Erythroblast (primary cell): Measurements from ENCODE around the gene BORCS8.

ENCODE experiments used
- GATA1 ChIP-seq: IDR thresholded peaks from 2 replicates; pipeline ENCODE4 v1.6.1; 2011; ENCODE audit warnings: low read depth, mild to moderate bottlenecking, control low read depth, low read length, moderate library complexity
- POLR2A ChIP-seq: IDR thresholded peaks from 2 replicates; pipeline ENCODE4 v1.6.1; 2011; ENCODE audit warnings: mild to moderate bottlenecking, low read length

- no peak for TF ChIP-seq POLR2A
- TF ChIP-seq GATA1: no peak
These were observed 44.2 kb upstream of the BORCS8 start for GRCh38 chr19:19236173-19236572.
